GM21723 (cell line): ENCODE data around the gene RIMBP2.

Source experiments
- ATAC-seq: cut with Tn5 transposase; IDR thresholded peaks from one replicate; pipeline ENCODE4 v1.9.1; 2021; ENCODE audit warnings: mild to moderate bottlenecking, moderate library complexity; ENCODE audit not compliant: unreplicated experiment

The RIMBP2 gene

GRCh38 chr12:130683080-130683479 lies 33.0 kb downstream of the RIMBP2 start:
- no peak for ATAC-seq

GRCh38 chr12:130680451-130680990 lies 35.6 kb downstream of the RIMBP2 start:
- no peak for ATAC-seq

GRCh38 chr12:130677957-130678558 lies 38.0 kb downstream of the RIMBP2 start:
- no peak for ATAC-seq

- ATAC-seq, result no peak
These were observed 40.3 kb downstream of the RIMBP2 start for GRCh38 chr12:130675791-130676190.

GRCh38 chr12:130675121-130675520 lies 41.0 kb downstream of the RIMBP2 start:
- ATAC-seq, result no peak

GRCh38 chr12:130674676-130675075 lies 41.4 kb downstream of the RIMBP2 start:
- ATAC-seq, result no peak

DNA sequence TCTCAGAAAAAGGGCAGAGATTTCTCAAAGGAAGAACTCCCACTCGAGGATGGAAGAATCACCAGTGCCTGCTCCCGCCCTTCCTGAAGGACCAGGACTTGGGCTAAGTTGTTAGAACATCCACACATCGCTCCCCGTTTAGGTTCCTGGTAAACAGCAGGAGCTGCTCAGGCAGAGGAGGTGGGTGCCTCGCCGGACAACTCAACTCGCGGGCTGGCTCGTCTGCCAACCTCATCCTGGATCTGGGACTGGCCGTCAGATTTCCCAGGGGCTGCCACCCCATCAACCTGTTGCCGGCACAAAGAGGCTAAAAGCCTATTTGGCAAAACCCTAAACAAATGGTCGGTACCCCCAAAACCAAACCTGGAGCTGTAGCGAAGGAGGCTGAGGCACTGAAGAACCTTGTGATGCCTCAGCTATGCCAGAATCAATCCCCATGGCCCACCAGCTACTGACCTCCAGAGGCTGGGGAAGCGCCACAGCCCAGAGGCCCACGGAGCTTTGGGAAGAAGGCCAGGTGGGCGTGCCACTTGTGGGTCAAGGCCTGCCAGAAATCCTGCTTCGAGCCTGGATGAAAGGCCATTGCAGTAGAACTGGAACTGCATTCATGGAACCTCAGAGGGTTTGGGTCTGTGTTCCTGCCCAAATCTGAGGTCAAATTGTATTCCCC lies 42.9 kb downstream of the RIMBP2 start:
- ATAC-seq, result no peak

- no peak for ATAC-seq
These were observed 43.8 kb downstream of the RIMBP2 start for GRCh38 chr12:130672089-130672820.

- ATAC-seq, result no peak
These were observed 44.5 kb downstream of the RIMBP2 start for GRCh38 chr12:130671556-130671955.

DNA sequence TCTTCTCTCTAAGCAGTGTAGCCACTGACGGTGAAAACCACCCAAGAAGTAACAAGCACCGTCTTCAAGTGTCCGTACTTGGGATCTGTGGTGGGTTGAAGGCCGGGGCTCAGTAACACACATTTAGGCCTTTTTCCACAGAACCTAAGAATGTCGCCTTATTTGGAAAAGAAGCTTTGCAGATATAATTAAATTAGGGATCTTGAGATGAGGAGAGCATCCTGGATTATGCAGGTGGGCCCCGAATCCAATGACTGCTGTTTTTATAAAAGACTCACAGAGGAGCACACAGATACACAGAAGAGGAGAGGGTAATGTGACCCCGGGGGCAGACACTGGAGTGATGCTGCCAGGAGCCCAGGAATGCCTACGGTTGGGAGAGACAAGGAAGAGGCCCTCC lies 46.3 kb downstream of the RIMBP2 start:
- no peak for ATAC-seq

DNA sequence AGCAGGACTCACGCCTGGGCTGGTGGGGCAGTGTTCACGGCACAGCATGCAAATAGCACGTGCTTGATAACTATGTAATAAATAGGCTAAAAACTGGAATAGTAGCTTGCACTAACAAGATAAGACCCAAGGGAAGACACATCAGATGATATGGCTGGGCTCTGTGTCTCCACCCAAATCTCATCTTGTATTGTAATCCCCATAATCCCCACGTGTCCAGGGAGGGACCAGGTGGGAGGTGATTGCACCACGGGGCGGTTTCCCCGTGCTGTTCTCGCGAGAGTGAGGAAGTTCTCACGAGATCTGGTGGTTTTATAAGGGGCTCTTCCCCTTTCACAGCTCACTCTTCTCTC lies 46.9 kb downstream of the RIMBP2 start:
- no peak for ATAC-seq

DNA sequence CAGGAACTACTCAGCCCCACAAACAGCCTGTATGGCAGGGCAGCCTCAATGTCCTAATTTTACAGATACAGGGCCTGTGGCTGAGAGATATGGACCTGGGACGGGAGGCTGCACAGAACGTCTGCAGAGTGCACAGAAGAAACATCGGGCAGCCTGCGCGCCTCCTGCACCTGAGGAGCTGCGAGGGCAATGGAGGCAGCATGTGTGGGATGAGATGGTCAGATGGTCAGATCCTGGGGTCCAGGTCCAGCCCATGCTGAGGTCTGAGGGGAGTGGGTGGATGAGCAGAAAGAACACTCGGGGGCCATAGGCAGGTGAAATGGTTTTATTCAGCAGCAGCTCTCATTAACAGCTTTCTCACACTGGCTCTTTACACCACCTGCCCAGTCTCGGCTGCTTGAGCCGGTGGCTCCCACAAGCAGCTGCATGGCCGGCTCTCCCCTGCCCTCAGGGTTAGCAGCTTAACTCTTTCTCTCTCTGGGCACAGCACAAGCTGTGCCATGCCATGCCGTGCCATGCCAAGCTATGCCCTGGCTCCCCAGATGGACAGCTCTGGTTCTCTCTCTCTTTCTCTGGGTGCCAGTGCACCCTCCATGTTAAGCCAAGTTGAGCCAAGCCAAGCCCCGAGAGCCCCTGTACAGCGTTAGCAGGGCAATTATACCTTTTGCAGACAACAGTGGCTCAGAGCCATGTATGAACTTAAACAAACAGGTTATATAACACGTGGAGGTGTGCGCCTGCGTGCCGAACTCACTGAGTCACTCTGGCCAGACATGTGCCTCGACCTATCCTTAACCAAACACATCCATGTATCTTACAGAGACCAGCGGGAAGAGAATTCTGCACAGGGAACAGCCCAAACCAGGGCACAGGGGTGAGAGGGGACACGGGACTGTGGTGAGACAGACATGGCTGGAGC lies 47.6 kb downstream of the RIMBP2 start:
- ATAC-seq, result no peak

DNA sequence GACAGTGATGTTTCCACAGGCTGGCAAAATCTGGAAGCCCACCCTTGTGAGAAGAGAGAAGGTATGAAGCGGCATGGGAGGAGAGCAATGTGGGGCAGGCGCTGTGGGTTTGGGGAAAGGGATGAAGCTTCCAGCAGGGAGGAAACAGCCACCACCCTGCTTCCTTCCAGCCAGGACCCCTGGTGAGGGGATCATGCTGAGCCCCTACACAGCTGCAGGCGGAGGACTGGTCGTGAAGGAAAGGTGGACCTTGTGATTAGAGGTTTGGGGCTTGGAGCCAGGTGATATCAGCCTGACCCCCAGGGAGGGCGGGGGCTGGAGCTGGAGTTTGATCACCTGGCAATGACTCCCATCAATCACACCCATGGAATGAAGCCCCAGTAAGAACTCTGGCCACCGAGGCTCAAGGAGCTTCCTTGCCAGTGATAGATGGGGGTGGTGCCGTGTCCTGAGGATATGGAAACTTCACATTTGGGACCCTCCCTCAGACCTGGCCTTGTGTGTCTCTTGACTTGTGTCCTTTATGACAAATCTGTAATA lies 48.6 kb downstream of the RIMBP2 start:
- ATAC-seq, result no peak

DNA sequence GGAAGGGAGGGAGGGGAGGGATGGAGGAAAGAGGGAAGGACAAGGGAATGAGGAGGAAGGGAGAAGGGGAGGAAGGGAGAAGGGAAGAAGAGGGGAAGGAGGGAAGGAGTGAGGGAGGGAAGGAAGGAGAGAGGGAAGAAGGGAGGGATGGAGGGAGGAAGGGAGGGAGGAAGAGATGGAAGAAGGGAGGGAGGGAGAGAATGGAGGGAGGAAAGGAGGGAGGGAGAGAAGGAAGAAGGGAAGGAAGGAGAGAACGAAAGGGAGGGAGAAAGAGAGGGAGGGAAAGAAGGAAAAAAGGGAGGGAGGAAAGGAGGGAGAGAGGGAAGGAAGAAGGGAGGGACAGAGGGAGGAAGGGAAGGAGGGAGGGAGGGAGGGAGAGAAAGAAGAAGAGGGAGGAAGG lies 49.5 kb downstream of the RIMBP2 start:
- ATAC-seq, result no peak

GRCh38 chr12:130665753-130666152 lies 50.3 kb downstream of the RIMBP2 start:
- no peak for ATAC-seq

- no peak for ATAC-seq
These were observed 51.3 kb downstream of the RIMBP2 start for GRCh38 chr12:130664772-130665171.

GRCh38 chr12:130664252-130664651 lies 51.8 kb downstream of the RIMBP2 start:
- ATAC-seq, result no peak

DNA sequence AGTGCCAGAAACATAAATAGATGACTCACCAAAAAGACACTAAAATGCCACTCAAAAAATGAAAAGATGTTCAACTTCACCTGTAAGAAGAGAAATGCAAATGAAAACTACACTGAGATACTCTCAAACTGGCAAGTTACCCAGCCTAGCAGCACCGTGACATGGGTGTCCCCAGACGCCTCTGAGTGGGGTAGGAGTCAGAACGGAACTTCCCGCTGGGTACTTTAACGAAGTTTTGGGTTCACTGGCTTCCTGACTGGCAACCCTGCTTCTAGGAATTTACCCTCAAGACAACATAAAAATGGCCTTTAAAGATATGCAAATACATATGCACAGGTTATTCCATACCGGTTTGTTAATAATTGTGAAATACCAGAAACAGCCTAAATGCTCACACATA lies 52.6 kb downstream of the RIMBP2 start:
- no peak for ATAC-seq

- no peak for ATAC-seq
These were observed 54.4 kb downstream of the RIMBP2 start for GRCh38 chr12:130661486-130662255.

DNA sequence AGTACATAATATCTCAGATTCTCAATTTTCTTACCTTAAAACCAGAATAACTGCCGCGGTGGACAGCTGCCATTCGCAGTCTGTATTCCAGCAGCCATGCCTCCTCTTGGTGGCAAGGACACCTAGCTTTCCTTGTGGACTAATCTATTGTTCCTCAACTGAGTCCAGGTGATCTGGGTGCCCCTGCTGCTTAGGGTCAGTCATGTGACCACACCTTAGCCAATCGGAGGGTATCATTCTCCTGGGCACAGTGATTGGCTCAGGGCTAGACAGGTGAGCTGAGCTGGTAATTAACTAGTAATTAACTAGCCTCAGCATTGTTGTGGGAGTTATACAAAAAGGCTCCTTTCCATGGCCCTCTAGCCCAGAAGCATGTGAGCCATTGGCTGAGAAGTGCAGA lies 55.0 kb downstream of the RIMBP2 start:
- ATAC-seq, result no peak
